GM18861 (cell line): ENCODE data around the gene ANKRD44.
A peak's percentile ranks its signal among the peaks of the same experiment; 100 is the strongest.

ENCODE experiments used
- ATAC-seq: cut with Tn5 transposase; IDR thresholded peaks from one replicate; pipeline ENCODE4 v1.9.1; 2021; ENCODE audit not compliant: unreplicated experiment

The ANKRD44 gene

DNA sequence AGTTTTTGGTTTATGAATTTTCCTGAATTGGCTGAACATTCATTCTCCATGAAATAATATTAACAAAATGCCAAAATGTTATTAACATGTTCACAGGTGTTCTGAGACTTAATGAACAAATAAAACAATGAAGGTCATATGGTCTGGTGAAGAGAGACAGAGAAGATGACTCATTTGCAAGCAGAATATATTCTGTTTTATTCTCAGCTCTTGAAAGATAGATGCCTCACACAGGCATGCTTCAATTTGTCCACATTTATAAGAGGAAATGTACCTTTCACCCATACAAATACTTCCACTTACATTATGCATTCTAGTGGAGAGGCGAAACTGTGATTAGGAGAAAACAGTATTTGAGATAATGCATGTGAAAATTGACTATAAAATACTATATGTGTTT lies 308.7 kb downstream of the ANKRD44 start:
- no peak for ATAC-seq

DNA sequence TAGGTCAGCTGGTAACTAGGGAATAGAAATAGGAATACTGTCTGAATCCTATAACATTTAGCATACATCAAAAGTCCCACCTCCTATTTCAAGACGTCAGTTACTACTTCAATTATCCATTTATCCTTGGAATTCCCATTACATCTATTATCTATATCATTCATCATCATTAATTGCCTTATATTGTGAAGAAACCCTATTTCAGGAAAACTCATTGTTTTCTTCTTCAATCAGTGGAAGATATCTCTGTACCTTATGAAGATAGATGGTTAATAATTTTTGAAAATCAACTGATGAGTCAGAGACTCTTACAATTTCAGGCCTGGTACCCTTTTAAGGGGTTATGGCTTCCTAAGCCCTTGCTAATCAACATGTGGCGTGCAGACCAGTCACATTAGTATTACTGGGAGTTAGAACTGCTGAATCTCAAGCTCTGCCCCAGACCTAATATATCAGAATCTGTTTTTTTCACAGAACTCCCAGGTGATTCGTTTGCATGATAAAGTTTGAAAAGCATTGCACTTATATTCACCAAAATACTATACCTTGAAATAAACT lies 314.7 kb downstream of the ANKRD44 start:
- no peak for ATAC-seq

DNA sequence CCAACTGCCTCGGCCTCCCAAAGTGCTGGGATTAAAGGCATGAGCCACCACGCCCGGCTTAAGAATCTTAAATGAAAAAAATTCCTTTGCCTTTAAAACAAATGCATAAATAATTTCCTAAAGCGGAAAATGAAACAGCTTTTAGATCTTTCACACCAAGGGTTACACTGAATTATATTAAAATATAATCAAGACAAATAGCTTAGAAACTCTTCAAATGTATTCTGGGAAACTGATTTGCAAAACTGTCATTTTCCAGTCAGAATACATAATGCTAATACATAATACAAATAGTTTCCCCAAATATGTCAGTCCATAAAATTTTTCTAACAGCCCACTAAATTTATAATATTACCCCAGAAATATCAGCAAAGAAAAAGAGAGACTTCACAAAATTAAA lies 315.8 kb downstream of the ANKRD44 start:
- no peak for ATAC-seq

DNA sequence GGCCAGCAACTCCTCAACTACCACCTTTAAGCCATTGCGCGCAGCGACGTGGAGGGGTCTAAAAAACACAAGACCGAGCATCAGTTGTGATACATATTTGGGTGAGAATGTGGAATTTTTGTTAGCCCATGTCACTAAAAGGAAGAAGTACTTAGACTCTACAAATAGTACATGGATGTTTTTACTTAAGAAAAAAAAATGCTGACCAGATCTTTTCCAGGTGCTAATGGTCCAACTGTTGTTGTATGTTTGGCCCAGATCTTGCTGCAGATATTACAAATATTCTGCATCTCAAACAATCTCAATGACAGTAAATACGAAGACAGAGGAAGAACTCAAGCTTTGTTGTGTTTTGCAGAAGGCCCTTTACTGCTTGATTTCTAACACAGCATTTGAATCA lies 317.0 kb downstream of the ANKRD44 start:
- ATAC-seq: no peak

DNA sequence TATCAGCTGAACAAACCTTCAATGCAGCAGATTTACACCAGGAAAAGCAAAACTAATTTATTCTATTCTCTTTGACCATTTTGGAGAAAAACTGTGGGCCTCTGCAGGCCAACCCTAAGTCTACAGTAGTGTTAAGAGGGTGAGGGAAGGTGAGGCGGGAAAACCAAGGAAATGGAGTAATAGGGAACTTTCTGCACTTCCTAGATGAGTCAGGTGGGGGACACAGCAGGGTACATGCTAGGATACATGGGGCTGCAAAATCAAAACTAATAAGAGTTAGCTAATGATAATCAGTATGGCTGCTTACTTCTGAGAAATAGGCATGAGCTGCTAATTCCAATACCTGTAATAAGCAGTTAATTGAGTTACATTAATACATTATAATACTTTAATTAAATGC lies 318.1 kb downstream of the ANKRD44 start:
- no peak for ATAC-seq

DNA sequence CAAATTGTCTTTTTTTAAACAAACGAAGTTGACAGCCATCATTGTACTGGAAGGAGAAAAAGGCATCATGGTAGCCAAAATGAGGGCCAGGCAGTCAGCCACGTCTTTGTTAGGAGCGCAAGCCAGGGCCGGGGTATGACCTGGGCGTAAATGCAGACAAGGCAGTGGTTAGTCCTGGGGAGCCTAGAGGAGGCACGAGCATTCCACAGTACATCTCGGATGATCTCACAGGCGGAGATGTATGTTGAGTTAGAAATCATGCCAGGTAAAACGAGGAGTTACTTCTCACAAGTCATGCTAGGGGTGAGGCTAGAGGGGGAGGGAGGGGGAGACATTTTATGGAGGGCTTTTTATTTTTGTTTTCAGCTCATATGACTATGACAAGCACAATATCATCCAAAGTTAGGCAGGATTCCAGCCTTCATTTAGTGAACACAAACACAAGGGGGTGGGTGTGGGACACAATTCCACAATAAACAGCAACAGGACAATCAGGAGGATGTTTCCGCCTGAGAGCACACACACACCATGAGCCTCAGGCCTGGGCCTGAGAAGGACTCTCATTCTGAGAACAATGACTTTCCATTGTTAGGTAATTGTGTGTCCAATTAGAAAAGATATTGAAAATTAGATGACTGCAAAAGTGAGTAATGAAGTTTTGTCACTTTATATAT lies 319.7 kb downstream of the ANKRD44 start:
- no peak for ATAC-seq

DNA sequence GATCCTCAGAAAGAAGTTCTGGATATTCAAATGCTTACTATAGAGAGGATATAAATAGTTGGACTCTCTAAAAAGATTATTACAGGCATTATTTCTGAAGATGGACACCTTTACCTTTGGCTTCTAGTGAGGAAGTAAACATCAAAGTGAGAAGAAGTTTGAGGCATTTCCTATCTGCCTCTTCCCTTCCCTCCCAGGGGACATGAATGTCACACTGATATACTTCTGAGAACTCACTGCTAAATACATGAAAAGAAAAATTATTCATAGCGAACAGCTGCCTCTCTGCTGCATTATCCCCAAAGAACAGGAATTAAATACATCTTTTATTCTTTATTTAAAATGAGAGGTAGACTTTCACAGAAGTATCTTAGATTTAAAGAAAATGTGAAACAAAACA lies 320.5 kb downstream of the ANKRD44 start:
- ATAC-seq: no peak

DNA sequence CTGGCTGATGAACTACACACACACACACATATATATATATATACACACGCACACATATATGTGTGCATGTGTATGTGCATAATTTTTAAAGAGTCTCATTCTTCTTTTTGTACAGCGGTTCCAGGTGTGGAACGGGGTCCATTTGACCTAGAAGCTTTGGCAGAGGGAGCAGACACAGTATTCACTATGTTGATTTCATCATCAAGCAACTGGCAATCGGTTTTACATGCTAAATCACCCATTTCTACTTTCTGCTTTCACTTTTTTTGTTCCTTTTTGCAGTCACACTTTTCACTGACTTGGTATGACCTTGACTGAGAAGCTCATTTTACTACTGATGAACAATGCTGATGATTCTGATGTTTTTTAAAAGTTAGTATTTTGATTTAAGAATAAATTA lies 321.1 kb downstream of the ANKRD44 start:
- no peak for ATAC-seq

DNA sequence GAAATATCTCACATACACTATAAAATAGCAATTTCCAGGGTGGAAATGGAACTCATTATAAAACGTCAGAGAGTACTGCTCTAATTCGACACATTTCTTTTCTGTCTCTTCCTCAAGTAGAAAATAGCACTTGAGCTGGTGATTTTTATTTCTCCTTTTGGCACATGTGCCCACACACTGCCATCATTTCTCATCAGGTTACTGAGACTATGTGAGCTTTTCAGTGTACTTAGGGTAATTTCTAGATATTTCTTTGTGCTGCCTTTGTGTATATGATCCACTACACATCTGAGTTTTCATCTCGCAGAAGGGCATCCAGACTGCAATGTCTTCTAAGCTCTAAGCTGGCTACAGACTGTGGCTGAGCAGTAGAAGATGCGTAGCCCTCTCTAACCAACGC lies 321.9 kb downstream of the ANKRD44 start:
- no peak for ATAC-seq

DNA sequence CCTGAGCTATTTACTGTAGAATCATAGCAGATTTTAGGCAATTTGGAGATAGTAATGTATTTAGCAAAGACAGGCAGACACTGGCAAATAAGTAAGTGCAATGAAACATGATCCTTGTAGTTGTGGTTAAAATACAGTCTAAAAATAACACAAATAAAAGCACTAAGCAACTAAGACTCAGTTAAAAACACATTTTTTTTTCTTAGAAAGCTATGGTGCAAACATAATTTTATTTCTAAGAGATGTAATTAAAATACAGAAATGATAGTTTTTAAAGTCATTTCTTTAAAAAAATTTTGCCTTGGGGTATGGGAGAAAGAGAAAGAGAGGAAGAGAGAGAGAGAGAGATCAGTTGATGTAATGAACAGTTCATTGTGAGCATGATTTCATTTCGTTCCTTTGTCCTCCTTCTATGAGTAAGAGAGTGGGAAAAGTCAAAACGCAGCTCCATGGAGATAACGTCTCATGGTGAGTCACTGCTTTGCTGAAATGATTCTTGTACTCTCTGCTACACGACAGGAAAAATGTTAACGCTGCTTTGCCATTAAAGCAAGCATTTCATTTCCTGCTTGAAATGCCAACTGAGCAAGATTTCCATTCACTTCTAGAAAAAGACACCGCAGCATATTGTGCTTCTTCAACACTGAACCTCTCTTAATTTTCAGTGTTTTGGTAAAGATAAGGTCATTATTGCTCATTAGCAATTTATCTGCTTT lies 322.8 kb downstream of the ANKRD44 start:
- ATAC-seq: peak; percentile 42

DNA sequence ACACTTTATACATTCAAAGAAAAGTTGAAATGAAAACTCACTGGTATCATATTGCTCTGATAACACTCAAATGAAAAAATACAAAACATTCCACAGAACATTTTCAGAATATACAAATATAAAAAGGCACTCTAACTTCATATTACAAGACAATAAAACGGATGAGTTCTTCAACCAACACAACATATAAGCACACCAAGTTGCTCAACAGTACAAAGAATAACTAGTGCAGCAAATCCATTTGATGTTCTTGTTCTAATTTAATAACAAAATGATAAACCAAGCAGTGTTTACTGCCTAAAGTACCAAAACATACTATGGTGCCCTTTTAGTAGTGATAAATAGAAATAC lies 323.3 kb downstream of the ANKRD44 start:
- no peak for ATAC-seq

DNA sequence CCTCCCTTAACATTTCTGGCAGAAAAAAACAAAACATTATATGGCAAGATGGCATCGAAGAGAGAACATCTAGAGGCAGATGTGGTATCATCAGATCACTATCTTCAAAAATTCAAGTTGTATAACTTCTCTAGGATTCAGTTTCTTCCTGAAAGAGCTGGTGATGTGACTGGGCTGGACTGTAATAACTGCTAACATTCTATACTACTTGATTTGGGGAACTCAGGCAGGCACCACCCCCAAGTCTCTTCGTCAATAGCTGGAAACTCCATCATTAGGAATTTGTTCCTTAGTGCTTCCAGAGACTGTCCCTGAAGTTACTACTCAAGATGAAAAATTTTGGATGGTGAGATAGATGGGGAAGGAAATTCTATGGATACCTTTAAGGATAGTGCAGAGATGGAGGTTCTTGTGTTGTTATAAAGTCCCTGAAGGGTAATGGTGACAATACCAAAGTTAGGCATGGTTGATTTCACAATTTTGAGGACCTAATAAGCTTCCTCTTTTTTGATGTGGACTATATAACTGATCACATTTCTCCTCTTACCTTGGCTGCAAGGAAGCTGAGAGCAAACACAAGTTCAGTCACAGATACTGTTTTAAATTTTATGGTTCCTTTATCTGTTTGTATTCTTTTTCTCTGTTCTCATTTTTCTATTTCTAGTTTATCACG lies 324.9 kb downstream of the ANKRD44 start:
- ATAC-seq: no peak

DNA sequence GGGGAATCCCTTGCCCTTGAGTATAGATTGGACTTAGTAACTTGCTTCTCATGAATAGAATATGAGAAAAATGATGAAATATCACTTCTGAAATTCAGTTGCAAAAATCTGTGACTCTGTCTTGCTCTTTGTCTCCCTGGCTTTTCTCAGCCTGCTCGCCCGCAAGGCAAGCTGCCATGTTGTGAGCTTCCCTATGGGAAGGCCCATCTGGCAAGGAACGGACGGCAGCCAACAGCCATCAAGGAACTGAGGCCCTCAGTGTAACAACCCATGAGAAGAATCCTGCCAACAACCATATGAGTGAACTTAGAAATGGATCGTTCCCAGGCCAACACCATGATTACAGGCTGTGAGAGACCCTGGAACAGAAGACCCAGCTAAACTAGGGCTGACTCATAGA lies 325.7 kb downstream of the ANKRD44 start:
- no peak for ATAC-seq

DNA sequence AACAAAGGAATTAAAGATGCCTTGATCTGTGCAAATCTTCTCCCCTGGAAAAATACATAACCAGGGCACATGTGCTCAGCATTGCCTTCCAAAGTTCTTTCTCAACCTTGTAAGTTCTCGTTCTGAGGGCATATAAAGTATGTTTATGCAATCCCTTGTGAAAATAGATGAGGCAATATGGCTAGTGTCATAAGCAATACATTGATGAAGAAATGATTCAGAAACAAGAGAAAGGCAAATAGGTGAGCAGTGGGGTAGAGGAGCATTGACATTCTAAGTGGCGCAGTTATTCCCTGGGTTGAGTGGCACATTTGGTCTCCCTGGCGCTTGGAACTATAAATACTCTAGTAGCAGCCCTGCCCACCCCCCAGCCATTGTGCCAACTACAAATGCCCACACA lies 326.6 kb downstream of the ANKRD44 start:
- ATAC-seq: no peak

DNA sequence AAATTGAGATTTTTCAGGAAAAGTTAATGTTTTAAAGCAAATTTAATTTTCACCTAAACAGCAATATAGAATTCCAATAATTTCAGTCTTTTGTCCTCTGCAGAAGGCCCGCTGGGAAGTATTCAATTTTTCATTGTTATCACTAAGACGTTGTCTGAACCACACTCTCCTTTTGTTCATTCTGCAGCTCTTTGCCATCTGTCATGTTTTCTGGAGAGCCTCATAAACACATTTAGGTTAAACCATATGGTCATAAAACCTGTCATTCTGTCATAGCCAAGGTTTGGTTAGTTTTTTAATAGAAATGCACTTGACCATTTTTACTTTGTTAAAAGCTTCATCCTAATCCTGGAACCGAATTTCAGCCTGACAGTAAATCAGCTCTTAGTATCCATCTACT lies 330.1 kb downstream of the ANKRD44 start:
- no peak for ATAC-seq

DNA sequence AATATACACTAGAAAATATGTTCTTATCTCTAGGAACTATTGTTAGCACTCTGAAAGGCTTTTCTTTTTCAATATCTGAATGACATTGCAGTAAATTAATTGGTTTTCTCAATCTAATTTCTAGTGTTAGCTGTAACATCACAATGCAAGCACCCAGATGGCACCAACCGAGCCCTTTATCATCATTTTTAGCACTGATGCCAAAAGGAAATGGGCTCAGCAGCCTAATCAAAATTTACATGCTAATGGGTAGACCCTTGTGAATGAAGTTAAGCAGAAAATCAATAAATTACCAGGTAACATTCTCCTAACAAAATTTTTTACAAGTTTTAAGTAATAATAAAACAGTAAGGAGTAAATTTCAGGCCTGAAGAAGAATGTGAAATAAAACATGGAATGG lies 330.6 kb downstream of the ANKRD44 start:
- no peak for ATAC-seq

DNA sequence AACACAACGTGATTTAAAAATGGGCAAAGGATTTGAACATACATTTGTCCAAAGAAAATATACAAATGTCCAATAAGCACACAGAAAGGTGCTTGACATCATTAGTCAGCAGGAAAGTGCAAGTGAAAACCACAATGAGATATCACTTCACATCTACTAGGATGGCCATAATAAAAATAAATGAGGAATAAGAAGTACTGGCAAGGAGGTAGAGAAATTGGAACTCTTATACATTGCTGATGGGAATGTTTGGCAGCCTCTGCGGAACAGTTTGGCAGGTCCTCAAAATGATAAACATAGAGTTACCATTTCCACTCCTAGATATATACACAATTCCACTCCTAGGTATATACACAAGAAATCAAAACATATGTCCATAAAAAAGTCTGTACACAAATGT lies 333.1 kb downstream of the ANKRD44 start:
- no peak for ATAC-seq

DNA sequence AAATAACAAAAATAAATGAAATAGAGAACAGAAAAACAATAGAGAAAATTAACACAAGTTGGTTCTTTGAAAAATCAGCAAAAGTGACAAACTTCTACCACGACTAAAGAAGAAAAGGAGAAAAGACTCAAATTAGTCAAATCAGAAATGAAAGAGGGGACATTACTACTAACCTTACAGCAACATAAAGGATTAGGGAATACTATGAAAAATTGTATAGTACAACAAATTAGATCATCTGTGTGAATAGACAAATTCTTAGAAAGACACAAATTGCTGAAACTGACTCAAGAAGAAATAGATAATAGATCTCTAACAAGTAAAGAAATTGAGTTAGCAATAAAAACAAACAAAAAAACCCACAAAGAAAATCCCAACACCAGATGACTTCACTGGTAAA lies 335.6 kb downstream of the ANKRD44 start:
- ATAC-seq: no peak

DNA sequence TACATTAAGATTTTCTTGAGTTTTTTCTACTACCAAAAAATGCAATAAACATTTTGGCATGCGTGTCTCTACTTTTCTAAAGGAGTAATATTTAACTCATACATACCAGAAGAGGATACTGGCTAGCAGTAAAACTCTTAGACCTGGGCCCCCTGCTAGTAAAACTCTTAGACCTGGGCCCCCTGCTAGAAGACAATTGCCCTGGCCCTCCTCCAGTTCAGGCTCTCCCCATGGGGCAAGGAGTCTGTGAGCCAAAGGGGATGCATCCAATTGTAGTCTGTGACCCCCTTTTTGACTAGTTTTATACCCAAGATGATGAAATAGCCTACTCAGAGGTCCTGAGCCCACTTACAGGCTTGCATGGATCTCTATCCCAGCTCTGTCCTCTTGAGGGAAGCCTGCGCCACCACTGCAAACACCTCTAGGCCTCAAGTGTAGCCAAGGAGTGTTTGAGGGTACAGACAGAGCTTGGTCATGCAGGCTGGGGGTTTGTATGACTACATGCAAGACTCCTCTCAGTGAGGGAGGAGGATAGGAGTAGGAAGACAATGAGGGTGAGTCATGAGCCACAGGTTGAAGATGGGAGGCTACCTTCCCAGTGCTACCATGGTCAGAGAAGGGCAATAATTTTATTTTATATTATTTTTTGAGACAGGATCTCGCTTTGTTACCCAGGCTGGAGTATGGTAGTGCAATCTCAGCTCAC lies 338.9 kb downstream of the ANKRD44 start:
- no peak for ATAC-seq

DNA sequence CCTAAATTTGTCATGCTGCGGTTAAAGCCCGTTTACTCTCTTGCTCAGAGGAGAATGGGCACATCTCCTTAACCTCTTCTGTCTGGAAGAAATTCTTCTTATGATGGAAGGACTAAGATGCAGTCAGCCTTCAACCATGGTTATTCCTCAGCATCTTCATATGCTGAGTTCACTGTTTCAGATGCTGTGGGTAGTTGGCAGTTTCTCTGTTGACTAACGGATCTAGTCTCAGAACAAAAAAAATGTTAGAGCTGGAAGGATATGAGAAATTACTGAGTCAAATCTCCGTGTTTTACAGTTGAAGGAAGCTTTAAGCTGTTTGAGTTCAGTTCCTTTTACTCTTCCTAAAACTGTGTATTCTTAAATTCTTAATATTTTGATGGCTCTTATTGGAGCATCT lies 340.5 kb downstream of the ANKRD44 start:
- no peak for ATAC-seq

DNA sequence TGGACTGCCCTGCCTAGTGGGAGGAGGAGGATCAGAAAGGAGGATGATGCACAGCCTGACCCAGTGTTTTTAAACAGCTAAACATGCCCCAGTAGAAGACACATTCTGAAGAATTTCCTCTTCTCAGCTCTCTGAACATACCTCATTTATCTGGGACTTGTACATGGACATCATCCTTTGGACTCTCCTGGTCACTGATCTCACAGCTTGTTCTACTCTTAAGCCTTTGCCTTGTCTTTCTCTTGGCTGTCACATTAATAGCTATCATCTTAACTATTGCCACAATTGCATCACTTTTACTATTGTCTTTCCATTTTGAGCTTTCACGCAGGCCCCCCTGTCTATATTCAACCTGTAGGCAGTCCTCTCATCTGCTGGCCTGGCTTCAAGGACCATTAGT lies 342.1 kb downstream of the ANKRD44 start:
- no peak for ATAC-seq

DNA sequence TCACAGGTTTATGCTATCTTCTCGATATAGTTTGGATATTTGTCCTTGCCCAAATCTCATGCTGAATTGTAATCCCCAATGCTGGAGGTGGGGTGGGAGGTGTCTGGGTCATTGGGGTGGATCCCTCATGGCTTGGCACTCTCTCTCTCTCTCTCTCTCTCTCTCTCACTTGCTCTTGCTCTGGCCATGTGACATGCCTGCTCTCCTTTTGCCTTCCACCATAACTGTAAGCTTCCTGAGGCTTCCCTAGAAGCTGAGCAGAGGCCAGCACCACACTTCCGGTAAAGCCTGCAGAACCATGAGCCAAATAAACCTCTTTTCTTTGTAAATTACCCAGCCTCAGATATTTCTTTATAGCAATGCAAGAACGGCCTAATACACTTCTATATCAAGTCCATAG lies 342.8 kb downstream of the ANKRD44 start:
- ATAC-seq: no peak
